Measurements from ENCODE around the gene LDHB.

The LDHB gene

DNA sequence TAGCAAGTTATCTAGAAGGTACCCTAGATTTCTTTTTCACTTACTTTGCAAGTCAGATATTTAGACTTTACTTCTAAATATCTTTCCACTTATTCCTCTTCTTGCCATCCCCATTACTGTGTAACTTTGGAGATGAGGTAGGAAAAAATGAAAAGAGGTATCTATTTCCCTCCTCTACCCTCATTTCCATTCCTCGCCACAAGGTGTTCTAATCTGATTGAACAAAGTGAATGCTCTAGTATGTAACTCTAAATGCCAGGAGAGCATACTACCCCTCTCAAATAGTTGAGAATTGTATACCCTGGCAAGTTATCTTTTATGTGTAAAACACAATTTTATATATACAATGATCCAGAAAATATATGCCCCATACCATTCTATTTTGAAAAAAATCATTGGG lies 1.7 kb upstream of the LDHB start:
- no peak for DNase-seq

DNA sequence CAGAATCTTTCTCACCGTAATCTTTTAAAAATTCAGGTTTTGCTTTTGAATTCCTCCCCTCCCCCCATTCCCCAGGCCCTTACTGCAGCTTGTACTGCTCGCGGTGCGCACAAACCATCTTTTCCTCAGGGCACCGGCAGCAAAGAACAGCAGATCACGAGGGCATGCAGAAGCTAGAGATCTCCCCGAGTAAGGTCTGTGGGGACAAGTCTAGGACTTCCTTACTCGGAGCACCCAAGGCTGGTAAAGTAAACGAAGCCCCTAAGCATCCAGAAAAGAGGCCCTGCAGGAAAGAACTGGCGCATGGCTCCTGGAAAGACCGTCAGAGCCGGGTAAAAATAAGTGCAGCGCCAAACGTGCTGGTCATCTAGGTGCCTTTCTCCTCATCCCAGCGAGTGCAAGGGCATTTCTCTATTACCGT lies 727 bp downstream of the LDHB start:
- DNase-seq, result peak; percentile 14

DNA sequence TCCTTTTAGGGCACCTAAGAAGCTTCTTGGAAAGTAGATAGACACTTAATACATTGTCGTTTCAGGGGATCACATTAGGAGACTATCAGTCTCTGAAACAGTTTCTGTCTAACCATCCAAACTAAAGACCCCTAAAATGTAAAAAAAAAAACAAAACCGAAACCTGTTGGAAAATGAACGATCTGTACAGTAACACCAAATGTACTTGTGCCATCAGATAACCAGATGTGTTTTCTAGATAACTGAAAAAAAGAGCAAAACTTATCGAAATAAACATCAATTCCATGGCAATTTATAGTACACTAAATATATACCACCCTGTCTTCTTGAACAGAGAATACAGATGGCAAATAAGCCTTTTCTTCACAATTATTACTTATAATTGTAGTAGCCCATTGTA lies 2.1 kb downstream of the LDHB start:
- no peak for DNase-seq

DNA sequence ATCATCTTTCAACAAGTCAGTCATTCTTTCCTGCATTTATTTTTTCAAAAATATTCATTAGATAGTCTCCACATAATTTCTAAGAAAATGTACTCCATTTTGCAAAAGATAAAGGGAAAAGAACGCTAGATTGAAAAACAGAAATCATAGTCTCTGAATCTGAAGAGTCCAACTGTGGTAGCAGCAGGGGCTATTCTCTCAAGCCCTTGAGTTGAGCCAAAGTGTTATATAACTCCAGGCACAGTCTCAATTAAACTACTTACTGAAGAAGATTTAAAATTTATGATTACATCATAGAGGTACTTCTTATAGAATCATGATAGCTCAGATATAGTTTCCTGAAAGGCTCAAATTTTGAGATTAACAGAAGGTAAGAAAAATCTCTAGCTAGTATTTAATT lies 5.8 kb downstream of the LDHB start:
- no peak for DNase-seq

DNA sequence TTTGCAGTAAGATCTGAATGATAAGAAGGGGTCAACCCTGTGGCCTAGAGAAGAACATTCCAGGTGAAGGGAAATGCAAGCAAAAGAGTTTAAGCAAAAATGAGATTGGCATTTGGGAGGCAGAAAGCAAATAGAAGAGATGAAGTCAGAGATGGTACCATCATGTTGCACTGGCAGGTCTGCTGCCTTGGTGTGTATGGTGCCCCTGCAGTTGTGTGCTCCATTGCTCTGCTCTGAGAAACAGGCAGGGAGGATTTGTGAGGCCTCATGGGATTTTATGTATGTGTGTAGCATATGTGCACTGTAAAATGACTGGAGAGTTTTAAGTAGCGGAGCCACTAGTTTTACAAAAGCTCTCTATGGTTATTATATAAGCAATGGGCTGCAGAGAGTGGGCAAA lies 6.6 kb downstream of the LDHB start:
- DNase-seq, result no peak

DNA sequence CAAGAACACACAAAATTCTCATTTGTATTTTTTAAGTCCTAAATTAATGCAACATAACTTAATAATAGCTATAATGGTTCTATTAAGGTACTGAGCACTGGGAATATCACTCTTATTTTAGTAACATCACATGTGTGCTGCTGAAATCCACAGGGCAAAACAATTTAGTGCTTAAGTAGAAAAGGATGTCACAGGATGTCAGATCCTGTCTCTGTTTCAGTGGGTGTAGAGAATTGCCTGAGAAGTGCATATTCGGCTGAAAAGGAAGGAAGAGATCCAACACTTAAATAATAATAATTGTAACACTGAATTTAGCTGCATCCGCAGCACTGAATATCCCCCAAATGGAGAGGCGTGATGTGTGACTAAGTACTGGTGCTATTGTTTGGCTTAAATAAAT lies 8.6 kb downstream of the LDHB start:
- no peak for DNase-seq

DNA sequence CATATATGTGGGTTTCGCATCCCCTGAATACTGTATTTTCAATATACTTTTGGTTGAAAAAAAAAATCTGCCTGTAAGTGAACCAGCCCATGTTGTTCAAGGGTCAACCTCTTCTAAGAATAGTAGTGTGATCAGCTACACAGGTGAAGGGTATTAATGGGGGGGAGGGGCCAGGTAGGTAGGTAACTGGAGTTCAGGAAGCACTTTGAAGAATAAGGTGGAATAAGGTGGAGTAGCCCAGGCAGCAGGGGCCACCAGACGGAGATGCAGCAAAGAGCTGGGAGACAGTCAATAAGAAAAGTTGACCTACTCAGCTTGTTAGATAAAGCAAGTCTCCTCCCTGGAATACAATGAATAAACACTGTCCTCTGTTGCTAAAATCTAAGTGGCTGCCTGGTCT lies 9.3 kb downstream of the LDHB start:
- no peak for DNase-seq

DNA sequence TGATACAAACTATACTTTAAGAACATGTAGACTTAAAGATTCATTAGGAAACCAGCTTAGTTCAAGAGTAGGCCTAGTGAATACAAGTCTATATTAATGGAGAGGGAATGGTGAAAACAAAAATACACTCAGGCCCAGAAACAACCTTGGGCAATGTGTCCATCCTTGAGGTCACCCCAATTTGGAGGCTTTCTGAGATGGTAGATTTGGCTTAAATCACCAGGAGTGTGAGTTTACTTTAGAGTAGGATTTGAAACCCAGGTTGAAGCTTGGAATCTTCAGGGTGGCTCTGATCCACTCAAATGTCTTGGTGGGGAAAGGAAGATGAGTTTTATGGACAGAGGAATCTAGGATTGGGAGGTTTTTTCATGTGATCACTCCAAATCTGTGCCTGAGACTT lies 10.5 kb downstream of the LDHB start:
- DNase-seq, result no peak

DNA sequence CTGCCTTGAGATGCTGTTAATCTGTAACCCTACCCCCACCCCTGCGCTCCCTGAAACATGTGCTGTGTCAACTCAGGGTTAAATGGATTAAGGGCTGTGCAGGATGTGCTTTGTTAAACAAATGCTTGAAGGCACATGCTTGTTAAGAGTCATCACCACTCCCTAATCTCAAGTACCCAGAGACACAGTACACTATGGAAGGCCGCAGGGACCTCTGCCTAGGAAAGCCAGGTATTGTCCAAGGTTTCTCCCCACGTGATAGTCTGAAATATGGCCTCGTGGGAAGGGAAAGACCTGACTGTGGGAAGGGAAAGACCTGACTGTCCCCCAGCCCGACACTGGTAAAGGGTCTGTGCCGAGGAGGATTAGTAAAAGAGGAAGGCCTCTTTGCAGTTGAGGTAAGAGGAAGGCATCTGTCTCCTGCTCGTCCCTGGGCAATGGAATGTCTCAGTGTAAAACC lies 12.6 kb downstream of the LDHB start:
- peak; percentile 20 for DNase-seq

DNA sequence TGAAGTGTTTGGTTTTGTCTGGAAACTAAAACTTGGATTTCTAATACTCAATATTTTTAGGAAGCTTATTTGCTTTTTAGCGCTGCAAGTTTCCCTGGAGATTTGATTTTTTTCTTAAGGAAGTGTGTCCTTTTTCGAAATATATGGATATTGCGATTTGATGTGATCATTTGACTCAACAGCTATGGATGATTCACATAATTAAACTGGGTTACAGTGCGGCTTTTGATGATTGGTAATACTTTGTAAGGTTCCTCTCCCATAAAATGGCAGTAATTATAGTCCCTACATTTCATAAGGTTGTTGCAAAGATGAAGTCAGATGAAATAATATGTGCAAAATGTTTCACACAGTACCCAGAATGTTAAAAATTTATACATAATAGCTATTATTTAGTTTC lies 13.1 kb downstream of the LDHB start:
- no peak for DNase-seq

DNA sequence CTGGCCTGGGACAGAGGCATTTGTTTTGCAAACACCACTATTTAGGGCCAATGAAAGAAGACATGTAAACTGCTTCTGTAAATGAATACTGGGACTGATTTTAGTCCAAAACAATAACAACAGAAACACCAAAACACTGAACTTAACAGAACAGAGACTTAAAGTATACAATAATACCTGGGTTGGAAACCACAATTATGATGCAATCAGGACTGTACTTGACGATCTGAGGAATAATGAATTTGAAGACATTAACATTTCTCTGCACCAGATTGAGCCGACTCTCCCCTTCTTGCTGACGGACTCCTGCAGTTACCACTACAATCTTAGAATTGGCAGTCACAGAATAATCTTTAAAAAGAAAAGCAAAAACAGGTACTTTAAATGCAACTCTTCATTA lies 13.9 kb downstream of the LDHB start:
- DNase-seq, result no peak

DNA sequence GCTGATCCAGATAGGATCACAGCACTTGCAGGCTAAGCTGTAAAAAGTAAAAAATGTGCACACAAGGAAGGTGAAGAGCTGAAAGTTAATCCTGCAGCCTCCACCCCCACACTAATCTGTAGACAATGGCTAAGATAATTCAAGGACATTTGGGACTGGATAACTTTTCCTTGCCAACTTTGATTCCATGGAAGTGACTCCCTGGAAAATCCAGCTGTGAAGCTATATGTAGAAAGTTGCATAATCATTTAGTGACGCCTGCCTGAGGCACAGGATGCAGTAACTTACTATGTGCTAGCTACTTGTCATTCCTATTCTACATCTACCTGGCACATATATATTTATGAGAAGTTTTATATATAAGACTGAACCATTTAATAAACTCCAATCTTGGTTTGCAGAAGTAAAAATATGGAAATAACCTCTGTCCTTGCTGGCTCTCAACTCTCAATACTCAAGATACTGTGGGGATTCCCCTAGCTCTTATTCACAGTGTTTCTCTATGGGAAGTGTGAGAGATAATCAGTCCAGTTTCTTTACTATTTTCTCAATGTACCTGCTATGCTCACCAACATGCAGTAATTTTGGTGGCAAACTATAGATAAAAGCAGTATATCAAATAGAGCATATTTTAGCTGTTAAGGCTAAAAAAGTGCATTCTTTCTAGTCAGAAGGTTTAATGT lies 14.8 kb downstream of the LDHB start:
- no peak for DNase-seq

DNA sequence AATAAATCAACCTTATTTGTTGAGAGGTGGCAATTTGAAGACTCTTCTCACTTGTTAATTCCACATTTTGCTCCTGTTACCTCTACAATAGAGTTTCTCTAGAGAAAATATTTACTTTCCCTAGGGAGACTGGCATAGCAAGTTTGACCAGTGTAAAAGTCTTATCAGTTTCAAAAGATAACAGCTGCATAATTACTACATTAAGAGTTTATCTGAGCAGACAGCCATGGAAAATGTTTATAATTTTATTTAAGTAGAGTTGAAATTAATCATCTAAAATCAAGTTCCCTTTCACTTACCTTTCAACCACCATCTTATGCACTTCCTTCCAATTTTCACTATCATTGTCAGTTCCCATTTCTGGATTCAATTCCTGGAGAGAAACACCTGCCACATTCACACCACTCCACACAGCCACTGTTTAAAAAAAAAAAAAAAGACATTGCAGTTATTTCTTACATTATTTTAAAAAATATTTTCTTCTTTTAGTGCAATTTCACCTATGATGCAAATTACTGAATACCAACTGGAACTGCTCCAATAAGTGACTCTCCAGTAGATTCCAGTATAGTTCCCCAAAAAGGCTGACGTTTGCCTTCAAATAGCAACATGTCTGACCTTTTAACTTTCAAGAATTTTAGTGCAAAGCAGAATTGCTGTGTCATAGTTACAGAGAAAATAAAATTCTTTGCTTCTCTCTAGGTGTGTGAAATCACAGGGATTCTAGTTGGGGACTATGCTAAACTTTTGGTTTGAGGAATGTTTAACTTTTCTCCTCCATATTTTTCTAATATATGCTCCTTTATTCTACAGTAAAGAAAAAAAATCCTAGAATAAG lies 19.4 kb downstream of the LDHB start:
- DNase-seq, result peak; percentile 2

DNA sequence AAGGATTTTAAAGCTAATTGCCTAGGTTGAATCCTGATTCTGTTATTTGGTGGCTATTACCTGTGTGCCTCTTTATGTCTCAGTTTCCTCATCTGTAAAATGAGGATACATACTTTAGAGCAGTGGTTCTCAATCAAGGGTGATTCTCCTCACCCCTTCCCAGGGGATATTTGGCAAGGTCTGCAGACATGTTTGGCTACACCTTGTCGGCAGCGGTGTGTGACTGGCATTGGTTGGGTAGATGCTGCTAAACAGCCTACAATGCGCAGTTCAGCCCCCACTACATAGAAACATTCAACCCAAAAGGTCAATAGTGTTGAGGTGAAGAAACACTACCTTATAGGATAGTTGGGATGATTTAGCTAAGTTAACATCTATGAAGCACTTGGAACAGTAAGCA lies 23.4 kb downstream of the LDHB start:
- no peak for DNase-seq

DNA sequence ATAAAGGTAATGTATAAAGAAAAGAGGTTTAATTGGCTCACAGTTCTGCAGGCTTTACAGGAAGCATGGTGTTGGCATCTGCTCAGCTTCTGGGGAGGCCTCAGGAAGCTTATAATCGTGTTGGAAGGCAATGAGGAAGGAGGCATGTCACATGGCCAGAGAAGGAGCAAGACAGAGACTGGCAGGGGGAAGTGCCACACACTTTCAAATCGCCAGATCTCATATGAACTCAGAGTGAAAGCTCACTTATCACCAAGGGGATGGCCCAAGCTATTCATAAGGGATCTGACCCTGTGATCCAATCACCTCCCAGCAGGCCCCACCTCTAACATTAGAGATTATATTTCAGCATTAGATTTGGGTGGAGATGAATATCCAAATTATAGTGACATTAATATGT lies 26.3 kb downstream of the LDHB start:
- no peak for DNase-seq

DNA sequence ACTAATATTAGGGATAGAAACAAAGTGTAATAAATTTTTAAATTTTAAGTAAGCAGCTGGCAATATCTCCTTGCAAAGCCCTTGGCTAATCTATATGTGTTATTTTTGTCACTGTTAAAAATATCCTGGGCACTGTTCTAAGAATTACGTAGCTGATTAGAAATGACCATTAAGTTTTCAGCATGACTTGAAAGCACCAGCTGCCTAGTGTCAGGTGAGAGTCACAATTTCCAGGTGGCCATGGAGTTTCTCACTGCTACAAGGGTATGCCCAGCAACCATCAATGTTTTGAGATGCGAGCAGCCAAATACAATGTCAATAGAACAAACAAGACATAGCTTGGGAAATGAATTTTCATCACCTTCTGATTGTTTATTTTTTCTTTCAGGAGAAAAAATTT lies 29.7 kb downstream of the LDHB start:
- no peak for DNase-seq

DNA sequence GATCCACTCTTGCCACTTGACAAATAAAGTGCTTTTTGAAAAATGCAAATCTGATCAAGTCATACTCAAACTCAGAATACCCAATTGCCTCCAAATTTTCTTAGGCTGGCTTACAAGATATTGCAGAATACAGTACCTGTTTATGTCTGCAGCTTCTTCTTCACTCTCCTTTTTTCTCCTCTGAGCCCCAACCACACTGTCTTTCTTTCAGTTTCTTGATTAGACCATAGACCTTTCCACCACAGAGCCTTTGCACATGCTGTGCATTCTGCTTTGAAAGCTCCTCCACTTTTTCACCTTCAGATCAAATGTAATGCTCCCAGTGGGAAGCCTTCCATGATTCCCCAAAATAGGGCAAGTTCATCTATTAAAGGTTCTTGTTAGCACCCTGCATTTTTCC lies 39.1 kb downstream of the LDHB start:
- DNase-seq, result no peak

DNA sequence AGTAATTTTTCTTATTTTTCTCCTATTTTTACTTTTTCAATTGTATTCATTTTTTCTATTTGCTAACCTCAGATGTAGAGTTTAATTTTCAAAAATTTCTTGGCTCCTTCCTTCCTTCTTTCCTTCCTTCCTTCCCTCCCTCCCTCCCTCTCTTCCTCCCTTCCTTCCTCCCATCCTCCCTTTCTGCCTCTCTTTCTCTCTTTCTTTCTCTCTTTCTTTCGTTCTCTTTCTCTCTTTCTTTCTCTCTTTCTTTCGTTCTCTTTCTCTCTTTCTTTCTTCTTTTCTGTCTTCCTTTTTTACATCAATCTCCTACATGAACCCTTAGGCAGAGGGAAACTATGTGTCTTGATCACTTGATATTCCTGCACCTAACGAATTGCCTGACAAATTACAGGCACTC lies 40.6 kb downstream of the LDHB start:
- no peak for DNase-seq

DNA sequence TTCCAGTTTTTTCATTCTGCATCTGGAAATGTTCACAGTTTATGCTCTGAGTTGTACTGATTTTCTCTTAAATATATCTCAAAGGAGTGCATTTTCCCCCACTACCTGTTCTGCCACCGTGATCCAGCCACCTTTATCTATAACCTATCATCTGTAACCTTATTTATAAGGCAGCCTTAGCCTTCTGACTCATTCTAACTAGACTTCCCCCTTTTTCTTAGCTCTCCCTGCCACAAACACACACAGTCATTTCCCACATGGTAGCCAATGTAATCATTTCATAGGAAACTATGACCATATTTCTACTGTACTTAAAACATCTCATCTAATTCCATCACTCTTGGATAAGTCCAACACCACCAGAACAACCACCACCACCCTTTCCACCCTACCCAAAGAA lies 42.2 kb downstream of the LDHB start:
- no peak for DNase-seq

DNA sequence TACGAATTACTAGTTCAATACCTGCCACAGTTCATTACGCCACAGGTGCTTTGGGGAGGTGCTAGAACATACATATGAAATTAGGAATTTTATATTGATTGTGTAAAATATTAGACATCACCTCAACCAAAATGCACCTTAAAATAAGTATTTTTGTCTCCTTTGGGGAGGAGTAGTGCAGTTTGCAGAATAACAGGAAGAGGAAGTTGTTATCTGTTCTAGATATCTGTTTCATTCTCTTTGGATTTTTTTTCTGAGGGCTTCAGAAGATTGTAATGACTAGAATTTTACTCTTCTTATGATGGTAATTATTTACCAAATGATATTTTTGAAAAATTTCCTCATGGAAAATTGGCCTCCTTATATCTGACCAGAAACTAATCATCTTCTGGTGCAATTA lies 43.1 kb downstream of the LDHB start:
- DNase-seq, result no peak

DNA sequence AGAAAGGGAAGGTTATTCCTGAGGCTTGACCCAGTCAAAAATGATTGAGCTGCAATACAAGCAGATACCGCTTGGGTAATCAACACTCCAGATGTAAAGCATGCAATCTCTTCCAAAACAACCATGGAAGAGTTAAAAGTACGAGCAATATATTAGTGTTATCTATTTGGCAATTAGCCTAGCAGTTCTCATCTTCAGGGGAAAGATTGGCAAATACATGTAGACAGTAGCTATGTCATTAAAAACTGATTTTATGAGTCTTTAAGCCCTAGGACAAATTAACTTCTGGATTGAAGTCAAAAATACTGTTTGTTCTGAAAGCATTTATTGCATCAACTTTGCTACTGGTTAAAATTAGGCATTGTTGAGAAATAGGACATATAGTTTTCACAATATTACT lies 43.7 kb downstream of the LDHB start:
- no peak for DNase-seq

DNA sequence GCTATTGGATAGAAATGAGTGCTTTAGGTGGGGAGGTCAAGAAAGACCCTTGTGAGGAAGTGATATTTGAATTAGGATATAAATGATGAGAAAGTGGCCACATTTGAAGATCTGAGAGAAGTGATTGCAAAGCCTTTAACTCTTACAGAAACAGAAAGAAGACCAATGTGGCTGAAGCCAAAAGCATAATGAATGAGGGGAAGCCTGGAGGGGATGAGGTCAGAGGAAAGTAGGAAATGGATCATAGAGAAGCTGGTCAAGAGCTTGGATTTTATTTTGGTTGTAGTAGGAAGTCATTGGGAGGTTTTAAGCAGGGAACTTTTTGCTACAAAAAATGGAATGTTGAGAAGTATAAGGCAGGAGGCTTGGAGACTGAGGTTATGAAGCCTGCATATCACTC lies 49.4 kb downstream of the LDHB start:
- DNase-seq, result no peak

DNA sequence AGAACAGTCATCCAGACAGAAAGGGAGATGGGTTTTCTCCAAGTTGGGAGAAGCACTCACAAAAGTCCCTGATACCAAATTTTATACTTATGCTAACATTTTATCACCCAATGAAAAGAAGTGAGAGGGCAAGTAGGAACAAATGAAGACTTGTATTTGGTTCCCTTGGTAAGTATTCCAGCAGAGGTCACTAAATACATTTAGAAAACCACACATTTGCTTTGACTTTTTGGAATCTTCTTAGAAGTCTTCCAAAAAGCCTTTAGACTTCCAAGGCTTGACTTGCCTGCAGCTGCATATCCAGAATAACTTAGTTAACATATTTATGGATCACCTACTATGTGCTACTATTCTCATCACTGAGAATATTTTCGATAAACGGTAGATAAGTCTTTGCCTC lies 49.9 kb downstream of the LDHB start:
- no peak for DNase-seq

DNA sequence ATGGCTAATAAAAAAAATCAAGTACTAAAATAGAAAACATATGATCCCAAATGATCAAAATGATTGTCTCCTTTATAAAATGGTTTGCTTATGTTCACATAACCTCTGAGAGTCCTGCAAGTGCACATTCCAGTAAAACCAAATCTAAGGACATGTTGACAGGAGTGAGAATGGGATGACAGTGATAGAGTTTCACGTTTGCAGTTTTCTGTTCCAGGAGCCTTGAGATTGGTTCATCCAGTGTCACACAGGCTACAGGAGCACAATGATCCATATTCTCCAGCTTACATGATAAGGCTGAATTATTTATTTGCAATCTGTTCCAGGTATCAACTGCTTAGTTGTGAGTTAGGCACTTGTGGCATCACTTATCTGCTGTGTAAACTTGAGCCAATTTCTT lies 51.5 kb downstream of the LDHB start:
- DNase-seq, result no peak
